Stomach (tissue), 19 donors: ENCODE results near the gene ATRX. TPM values are rescaled to one million over a fixed set of nuclear protein-coding genes. Genes with fewer than 3 reads are reported as not detected.
"Not testable (repeated sequence)": the region's sequence is repeated elsewhere in the genome, so short reads cannot be mapped to it uniquely, and the experiment has no call there.

ENCODE experiments used
- DNase-seq, 2 donors: peaks; one replicate each; pipeline versions ENCODE4 v3.0.0 to v3.0.0-alpha.2; 2013 to 2019
- H3K27ac ChIP-seq, 5 donors: fragments of 200-600 bp in 4 of 5; sonication (generic) in 4 of 5; one replicate each; pipeline ENCODE4 v1.5.1; 2013 to 2019; ENCODE audit warnings: mild to moderate bottlenecking in 1 of 5, moderate library complexity in 1 of 5
- H3K27me3 ChIP-seq, 3 donors: fragments of 200-600 bp; sonication (generic); one replicate each; pipeline ENCODE4 v1.5.1; 2017 to 2019; ENCODE audit warnings: mixed run types in 1 of 3
- H3K36me3 ChIP-seq, 4 donors: fragments of 200-600 bp; sonication (generic); 1 replicate in 3 of 4; 2 replicates in 1 of 4; pipeline ENCODE4 v1.5.1; 2016 to 2019
- H3K4me1 ChIP-seq, 4 donors: fragments of 200-600 bp; sonication (generic); one replicate each; pipeline ENCODE4 v1.5.1; 2016 to 2019
- H3K4me3 ChIP-seq, 4 donors: fragments of 200-600 bp; sonication (generic) in 3 of 4; one replicate each; pipeline ENCODE4 v1.5.1; 2016 to 2019; ENCODE audit warnings: mild to moderate bottlenecking in 1 of 4
- H3K9me3 ChIP-seq, 4 donors: fragments of 200-600 bp; sonication (generic); one replicate each; pipeline ENCODE4 v1.5.1; 2016 to 2019
- EP300 ChIP-seq: sonication (generic); formaldehyde crosslinking; IDR thresholded peaks from one replicate; pipeline ENCODE4 v1.6.1; 2017; ENCODE audit warnings: antibody characterized with exemption
- POLR2A ChIP-seq, 4 donors: fragments of 450-650 bp; IDR thresholded peaks; one replicate each; pipeline ENCODE4 v1.6.1; 2016; ENCODE audit warnings: antibody characterized with exemption in 4 of 4, control low read depth in 2 of 4, mild to moderate bottlenecking in 1 of 4, moderate library complexity in 1 of 4
- POLR2AphosphoS5 ChIP-seq, 3 donors: sonication (generic); formaldehyde crosslinking; IDR thresholded peaks; one replicate each; pipeline ENCODE4 v1.6.1; 2016; ENCODE audit warnings: antibody characterized with exemption in 3 of 3
- WGBS, 5 donors: extraction: QIAGEN DNeasy Blood & Tissue Kit in 3 of 5; methylation state at CpG; one replicate each; pipeline versions ENCODE4 v1.1.5 to v1.1.7; 2013 to 2018; 5-methylcytosine and 5-hydroxymethylcytosine counted together
- intact Hi-C: fragments of 100-400 bp; cut with DNase I; formaldehyde crosslinking; loops from one replicate; pipeline ENCODE4 v1.15.1; 2023; ENCODE audit warnings: low total_unique reads
- long read RNA-seq, 10 donors: transcript quantifications; one replicate each; lab custom pipeline, GENCODE V29; 2026
- polyA plus RNA-seq, 3 donors: library from polyadenylated mRNA; stranded (reverse); fragments of 200-250 nt; gene quantifications; one replicate each; pipeline ENCODE4 v1.2.3, GENCODE V29; 2013
- total RNA-seq, 5 donors: library from RNA; depleted of rRNA; stranded (reverse); fragments of >200 nt; gene quantifications; one replicate each; pipeline versions ENCODE4 v1.1.0 to v1.2.3, GENCODE V29; 2014 to 2016
- TF ChIP-seq, protein P1 (sequence below), 7 experiments: fragments of 450-650 bp in 4 of 7; fragments of 200-600 bp in 3 of 7; sonication (generic) in 3 of 7; IDR thresholded peaks; one replicate each; pipeline ENCODE4 v1.5.1; 2016 to 2019; ENCODE audit warnings: antibody characterized with exemption in 7 of 7, control low read depth in 2 of 7, mild to moderate bottlenecking in 1 of 7
- donor health status: healthy with polysubstance abuse.
- donor health status: Bipolar disorder and iron deficiency.
- donor health status: healthy.

Gene ATRX
- total RNA-seq (100 to 1,000 TPM in 3 of 5 donors, 10 to 100 TPM in 2; 37.7 to 225 (median 127) TPM), polyA plus RNA-seq (10 to 100 TPM in 1 of 3 donors, 1 to 10 TPM in 2; 7.9 to 10.4 (median 9.7) TPM)
- long read RNA-seq, donor 1, partial matches to known transcripts = 19 of 22 reads
- long read RNA-seq, donor 1, other reads (novel, unspliced or antisense) = 0 of 22 reads
- long read RNA-seq, donor 2, partial matches to known transcripts = 31 of 34 reads
- long read RNA-seq, donor 2, other reads (novel, unspliced or antisense) = 0 of 34 reads
- long read RNA-seq, donor 3, partial matches to known transcripts = 8 of 10 reads
- long read RNA-seq, donor 3, other reads (novel, unspliced or antisense) = 0 of 10 reads
- long read RNA-seq, donor 4 = 0 reads
- long read RNA-seq, donor 5, partial matches to known transcripts = 10 of 12 reads
- long read RNA-seq, donor 5, other reads (novel, unspliced or antisense) = 0 of 12 reads
- long read RNA-seq, donor 6, transcript ATRX-207 (2 exons, 2,967 nt) = major isoform, 6 of 96 reads
- long read RNA-seq, donor 6, partial matches to known transcripts = 90 of 96 reads
- long read RNA-seq, donor 6, other reads (novel, unspliced or antisense) = 0 of 96 reads
- long read RNA-seq, donor 7, partial matches to known transcripts = 0 of 5 reads
- long read RNA-seq, donor 7, other reads (novel, unspliced or antisense) = 0 of 5 reads
- long read RNA-seq, donor 8, transcript ATRX-207 (2 exons, 2,967 nt) = major isoform, 5 of 44 reads
- long read RNA-seq, donor 8, partial matches to known transcripts = 35 of 44 reads
- long read RNA-seq, donor 8, other reads (novel, unspliced or antisense) = 0 of 44 reads
- long read RNA-seq, donor 9, transcript ATRX-207 (2 exons, 2,967 nt) = major isoform, 5 of 35 reads
- long read RNA-seq, donor 9, partial matches to known transcripts = 25 of 35 reads
- long read RNA-seq, donor 9, other reads (novel, unspliced or antisense) = 0 of 35 reads
- long read RNA-seq, donor 10, partial matches to known transcripts = 0 of 1 reads
- long read RNA-seq, donor 10, other reads (novel, unspliced or antisense) = 0 of 1 reads

GRCh38 chrX:77785486-77786364 is at the start of gene ATRX:
Gene ATRX (minus strand): TSS chrX:77786216. CDS start chrX:77786001, 215 bp downstream.
- H3K4me1 ChIP-seq = peaks cover 0 to 45% (median 16%) of the 10 kb centered on the region in 4 donors
- DNase-seq = peak; percentile 69 to 94
- intact Hi-C loops = no loop called here
- 0 to 42% (median 6%) methylated on average over 31 to 61 of the region's 61 CpGs for WGBS, 5 donors
- H3K4me3 ChIP-seq = peak within 1 kb of the TSS; percentile 51 to 67 (median 56)
- TF ChIP-seq, protein P1, sequence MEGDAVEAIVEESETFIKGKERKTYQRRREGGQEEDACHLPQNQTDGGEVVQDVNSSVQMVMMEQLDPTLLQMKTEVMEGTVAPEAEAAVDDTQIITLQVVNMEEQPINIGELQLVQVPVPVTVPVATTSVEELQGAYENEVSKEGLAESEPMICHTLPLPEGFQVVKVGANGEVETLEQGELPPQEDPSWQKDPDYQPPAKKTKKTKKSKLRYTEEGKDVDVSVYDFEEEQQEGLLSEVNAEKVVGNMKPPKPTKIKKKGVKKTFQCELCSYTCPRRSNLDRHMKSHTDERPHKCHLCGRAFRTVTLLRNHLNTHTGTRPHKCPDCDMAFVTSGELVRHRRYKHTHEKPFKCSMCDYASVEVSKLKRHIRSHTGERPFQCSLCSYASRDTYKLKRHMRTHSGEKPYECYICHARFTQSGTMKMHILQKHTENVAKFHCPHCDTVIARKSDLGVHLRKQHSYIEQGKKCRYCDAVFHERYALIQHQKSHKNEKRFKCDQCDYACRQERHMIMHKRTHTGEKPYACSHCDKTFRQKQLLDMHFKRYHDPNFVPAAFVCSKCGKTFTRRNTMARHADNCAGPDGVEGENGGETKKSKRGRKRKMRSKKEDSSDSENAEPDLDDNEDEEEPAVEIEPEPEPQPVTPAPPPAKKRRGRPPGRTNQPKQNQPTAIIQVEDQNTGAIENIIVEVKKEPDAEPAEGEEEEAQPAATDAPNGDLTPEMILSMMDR (IDR thresholded peaks at IDR 0.05) = no peak
- peak in 2 of 3 donors; percentile 44 to 47 for TF ChIP-seq POLR2AphosphoS5 (IDR thresholded peaks at IDR 0.05)
- no peak for TF ChIP-seq EP300
- TF ChIP-seq POLR2A (IDR thresholded peaks at IDR 0.05) = no peak
- H3K27ac ChIP-seq = peak within 1 kb of the TSS; percentile 84 to 92 (median 91)
- no peaks in the 10 kb centered on the region for H3K27me3 ChIP-seq
- no peaks in the 10 kb centered on the region for H3K9me3 ChIP-seq
- H3K36me3 ChIP-seq = no peaks in the 10 kb centered on the region

- H3K27ac ChIP-seq, DNase-seq, H3K9me3 ChIP-seq, H3K4me3 ChIP-seq, H3K27me3 ChIP-seq, H3K4me1 ChIP-seq, intact Hi-C loops: not testable (repeated sequence)
- peaks cover 0 to 27% (median 25%) of the 10 kb centered on the region in 4 donors for H3K36me3 ChIP-seq
- WGBS, 5 donors = 83 to 98% (median 94%) methylated on average over 5 of the region's 5 CpGs
These were observed 45.5 kb upstream of the ATRX start for GRCh38 chrX:77831544-77831943.

GRCh38 chrX:77821989-77822388 is 36.0 kb upstream of the ATRX start:
- WGBS, 5 donors = 84 to 100% (median 92%) methylated on average over 2 of the region's 2 CpGs

DNA sequence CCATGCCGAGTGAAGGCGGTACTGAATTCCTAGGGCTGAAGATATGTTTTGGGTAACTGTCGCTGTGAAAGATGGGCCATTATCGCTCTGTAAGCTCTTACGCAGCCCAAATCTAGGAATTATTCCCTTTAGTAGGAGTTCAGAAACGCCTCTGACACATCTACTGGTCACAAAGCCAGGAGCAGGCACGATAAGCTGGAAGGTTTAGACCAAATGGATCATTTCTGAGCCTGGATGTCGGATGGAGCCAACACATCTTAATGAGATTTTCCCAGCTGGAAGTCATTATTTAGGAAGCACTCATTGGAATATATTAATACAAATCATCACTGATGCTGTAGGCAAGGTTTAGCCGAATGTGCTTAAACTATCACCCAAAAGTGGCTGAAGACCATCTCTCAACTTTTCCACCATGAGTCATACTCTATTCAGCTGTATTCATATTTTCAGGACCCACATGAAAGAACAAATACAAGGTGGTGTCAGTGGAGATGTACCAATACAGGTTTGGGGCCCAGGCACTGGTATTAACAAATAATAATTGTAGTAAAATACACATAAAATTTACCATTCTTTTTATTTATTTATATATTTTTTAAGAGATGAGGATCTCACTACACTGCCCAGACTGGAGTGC is 34.2 kb upstream of the ATRX start:
- TF ChIP-seq, protein P1 (IDR thresholded peaks at IDR 0.05) = no peak
- TF ChIP-seq POLR2A (IDR thresholded peaks at IDR 0.05) (no peak), EP300 (no peak), POLR2AphosphoS5 (IDR thresholded peaks at IDR 0.05) (no peak)
- Histone ChIP-seq H3K4me3 (no peak overlapping the region), H3K27ac (no peak overlapping the region), H3K27me3 (no peaks in the 10 kb centered on the region), H3K4me1 (no peaks in the 10 kb centered on the region), H3K36me3 (peaks cover 0 to 19% (median 8%) of the 10 kb centered on the region in 4 donors), H3K9me3 (no peaks in the 10 kb centered on the region)
- peak in 1 of 2 donors; percentile 24 for DNase-seq
- WGBS, 5 donors = 76 to 86% (median 82%) methylated on average over 9 of the region's 9 CpGs
- intact Hi-C loops = no loop called here

More at GRCh38 chrX:77821989-77822388, 36.0 kb upstream of the ATRX start:
- H3K4me1 ChIP-seq, H3K4me3 ChIP-seq, H3K9me3 ChIP-seq, H3K27me3 ChIP-seq, H3K27ac ChIP-seq, intact Hi-C loops, DNase-seq: not testable (repeated sequence)
- peaks cover 0 to 21% (median 12%) of the 10 kb centered on the region in 4 donors for H3K36me3 ChIP-seq
